Thyroid gland (tissue), 4 donors: ENCODE results near the gene APMAP.

Experiments
- POLR2A ChIP-seq, 2 donors: fragments of 450-650 bp; IDR thresholded peaks; one replicate each; pipeline ENCODE4 v1.6.1; 2017; ENCODE audit warnings: antibody characterized with exemption in 2 of 2, mild to moderate bottlenecking in 2 of 2, moderate library complexity in 1 of 2
- TF ChIP-seq, protein P1 (sequence below), 6 experiments: fragments of 200-600 bp in 3 of 6; fragments of 450-650 bp in 3 of 6; sonication (generic) in 3 of 6; IDR thresholded peaks; one replicate each; pipeline ENCODE4 v1.5.1; 2016 to 2019; ENCODE audit warnings: antibody characterized with exemption in 6 of 6, mild to moderate bottlenecking in 2 of 6, inconsistent platforms in 1 of 6, moderate library complexity in 1 of 6

DNA sequence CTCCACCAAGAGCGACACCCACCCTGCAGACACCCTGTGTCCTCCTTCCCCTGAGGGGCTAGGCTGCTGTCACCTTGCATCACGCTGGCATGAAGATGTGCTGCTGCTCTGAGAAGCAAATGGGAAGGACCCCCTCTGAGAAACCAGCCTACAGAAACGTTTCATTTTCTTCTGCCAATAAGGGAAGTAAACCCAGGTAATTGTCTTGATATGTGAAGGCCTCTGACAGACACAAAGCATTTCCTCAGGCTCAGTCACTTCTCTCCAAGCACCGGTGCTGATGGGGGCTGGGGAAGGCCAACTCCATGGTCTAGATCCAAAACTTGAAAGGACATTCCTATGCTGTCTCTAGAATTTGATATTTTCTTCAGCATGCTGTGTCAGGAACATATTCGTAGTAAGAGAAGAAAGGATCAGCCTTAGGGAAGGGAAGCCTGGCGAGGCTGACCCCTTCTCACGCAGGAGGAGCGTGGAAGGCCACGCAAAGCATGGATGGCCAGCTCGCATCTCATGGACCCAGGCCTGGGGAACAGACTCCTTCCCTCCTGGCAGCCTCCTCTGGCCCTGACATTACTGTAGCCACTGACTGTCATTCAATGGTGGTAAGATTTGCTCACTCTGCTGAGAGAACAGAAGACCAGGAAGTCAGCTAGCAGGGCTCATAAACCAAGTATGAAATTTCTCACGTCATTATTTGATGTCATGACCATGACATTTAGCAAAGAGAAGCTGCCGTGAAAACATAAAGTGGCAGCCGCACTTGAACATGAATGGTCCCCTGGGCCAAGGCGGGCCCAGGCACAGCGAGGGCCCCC lies 44.9 kb upstream of the APMAP start:
- TF ChIP-seq, protein P1, sequence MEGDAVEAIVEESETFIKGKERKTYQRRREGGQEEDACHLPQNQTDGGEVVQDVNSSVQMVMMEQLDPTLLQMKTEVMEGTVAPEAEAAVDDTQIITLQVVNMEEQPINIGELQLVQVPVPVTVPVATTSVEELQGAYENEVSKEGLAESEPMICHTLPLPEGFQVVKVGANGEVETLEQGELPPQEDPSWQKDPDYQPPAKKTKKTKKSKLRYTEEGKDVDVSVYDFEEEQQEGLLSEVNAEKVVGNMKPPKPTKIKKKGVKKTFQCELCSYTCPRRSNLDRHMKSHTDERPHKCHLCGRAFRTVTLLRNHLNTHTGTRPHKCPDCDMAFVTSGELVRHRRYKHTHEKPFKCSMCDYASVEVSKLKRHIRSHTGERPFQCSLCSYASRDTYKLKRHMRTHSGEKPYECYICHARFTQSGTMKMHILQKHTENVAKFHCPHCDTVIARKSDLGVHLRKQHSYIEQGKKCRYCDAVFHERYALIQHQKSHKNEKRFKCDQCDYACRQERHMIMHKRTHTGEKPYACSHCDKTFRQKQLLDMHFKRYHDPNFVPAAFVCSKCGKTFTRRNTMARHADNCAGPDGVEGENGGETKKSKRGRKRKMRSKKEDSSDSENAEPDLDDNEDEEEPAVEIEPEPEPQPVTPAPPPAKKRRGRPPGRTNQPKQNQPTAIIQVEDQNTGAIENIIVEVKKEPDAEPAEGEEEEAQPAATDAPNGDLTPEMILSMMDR (IDR thresholded peaks at IDR 0.05): no peak
- TF ChIP-seq POLR2A (IDR thresholded peaks at IDR 0.05): no peak
